ENCODE results near the gene CYB561D2. TPM values are rescaled to one million over a fixed set of nuclear protein-coding genes. Genes with fewer than 3 reads are reported as not detected.
A peak's percentile ranks its signal among the peaks of the same experiment; 100 is the strongest.

CYB561D2 gene
- total and polyA plus RNA-seq, 2 of the 13 experiments (the other 11 are each of a cell fraction or from before 2014, with no cell fraction given) = 11.1 to 17.2 TPM

DNA sequence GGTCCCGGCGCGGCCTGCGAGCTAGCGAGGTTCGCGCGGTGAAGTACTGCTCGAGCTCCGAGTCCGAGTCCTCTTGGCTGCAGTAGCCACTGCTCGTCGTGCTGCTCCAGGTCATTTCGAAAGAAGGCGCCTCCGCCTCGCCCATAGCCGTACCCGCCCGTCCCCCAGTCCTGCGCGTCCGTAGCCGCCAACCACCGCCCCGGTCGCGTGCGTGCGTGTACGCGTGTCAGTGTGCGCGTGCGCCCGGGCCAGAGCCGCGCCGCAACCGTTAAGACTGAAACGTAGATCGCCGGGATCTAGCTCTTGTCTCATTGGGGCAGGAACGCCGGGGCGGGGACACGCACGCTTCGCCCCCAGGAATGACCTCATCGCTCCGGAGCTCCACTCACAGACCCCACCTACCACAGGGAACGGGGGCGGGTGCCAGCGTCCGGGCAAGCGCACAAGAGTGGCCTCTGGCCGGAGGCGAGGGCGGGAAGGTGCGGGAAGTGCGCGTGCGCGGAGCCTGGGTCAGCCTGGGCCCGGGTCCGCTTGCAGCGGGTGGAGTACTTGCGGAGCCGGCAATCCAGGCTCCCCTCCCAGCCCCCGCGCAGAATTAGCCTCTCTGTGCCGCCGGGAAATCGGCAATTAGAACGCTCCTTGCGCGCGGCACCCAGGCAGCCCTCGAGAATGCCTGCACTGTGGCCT lies 13.3 kb upstream of the CYB561D2 start (continued):
- TF ChIP-seq, protein P1, sequence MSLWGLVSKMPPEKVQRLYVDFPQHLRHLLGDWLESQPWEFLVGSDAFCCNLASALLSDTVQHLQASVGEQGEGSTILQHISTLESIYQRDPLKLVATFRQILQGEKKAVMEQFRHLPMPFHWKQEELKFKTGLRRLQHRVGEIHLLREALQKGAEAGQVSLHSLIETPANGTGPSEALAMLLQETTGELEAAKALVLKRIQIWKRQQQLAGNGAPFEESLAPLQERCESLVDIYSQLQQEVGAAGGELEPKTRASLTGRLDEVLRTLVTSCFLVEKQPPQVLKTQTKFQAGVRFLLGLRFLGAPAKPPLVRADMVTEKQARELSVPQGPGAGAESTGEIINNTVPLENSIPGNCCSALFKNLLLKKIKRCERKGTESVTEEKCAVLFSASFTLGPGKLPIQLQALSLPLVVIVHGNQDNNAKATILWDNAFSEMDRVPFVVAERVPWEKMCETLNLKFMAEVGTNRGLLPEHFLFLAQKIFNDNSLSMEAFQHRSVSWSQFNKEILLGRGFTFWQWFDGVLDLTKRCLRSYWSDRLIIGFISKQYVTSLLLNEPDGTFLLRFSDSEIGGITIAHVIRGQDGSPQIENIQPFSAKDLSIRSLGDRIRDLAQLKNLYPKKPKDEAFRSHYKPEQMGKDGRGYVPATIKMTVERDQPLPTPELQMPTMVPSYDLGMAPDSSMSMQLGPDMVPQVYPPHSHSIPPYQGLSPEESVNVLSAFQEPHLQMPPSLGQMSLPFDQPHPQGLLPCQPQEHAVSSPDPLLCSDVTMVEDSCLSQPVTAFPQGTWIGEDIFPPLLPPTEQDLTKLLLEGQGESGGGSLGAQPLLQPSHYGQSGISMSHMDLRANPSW (CRISPR knock-in tag; IDR thresholded peaks at IDR 0.05; ENCODE audit: borderline replicate concordance) = peak; percentile 81; the same call in 1 of the 2 replicates
- TF ChIP-seq, protein P2, sequence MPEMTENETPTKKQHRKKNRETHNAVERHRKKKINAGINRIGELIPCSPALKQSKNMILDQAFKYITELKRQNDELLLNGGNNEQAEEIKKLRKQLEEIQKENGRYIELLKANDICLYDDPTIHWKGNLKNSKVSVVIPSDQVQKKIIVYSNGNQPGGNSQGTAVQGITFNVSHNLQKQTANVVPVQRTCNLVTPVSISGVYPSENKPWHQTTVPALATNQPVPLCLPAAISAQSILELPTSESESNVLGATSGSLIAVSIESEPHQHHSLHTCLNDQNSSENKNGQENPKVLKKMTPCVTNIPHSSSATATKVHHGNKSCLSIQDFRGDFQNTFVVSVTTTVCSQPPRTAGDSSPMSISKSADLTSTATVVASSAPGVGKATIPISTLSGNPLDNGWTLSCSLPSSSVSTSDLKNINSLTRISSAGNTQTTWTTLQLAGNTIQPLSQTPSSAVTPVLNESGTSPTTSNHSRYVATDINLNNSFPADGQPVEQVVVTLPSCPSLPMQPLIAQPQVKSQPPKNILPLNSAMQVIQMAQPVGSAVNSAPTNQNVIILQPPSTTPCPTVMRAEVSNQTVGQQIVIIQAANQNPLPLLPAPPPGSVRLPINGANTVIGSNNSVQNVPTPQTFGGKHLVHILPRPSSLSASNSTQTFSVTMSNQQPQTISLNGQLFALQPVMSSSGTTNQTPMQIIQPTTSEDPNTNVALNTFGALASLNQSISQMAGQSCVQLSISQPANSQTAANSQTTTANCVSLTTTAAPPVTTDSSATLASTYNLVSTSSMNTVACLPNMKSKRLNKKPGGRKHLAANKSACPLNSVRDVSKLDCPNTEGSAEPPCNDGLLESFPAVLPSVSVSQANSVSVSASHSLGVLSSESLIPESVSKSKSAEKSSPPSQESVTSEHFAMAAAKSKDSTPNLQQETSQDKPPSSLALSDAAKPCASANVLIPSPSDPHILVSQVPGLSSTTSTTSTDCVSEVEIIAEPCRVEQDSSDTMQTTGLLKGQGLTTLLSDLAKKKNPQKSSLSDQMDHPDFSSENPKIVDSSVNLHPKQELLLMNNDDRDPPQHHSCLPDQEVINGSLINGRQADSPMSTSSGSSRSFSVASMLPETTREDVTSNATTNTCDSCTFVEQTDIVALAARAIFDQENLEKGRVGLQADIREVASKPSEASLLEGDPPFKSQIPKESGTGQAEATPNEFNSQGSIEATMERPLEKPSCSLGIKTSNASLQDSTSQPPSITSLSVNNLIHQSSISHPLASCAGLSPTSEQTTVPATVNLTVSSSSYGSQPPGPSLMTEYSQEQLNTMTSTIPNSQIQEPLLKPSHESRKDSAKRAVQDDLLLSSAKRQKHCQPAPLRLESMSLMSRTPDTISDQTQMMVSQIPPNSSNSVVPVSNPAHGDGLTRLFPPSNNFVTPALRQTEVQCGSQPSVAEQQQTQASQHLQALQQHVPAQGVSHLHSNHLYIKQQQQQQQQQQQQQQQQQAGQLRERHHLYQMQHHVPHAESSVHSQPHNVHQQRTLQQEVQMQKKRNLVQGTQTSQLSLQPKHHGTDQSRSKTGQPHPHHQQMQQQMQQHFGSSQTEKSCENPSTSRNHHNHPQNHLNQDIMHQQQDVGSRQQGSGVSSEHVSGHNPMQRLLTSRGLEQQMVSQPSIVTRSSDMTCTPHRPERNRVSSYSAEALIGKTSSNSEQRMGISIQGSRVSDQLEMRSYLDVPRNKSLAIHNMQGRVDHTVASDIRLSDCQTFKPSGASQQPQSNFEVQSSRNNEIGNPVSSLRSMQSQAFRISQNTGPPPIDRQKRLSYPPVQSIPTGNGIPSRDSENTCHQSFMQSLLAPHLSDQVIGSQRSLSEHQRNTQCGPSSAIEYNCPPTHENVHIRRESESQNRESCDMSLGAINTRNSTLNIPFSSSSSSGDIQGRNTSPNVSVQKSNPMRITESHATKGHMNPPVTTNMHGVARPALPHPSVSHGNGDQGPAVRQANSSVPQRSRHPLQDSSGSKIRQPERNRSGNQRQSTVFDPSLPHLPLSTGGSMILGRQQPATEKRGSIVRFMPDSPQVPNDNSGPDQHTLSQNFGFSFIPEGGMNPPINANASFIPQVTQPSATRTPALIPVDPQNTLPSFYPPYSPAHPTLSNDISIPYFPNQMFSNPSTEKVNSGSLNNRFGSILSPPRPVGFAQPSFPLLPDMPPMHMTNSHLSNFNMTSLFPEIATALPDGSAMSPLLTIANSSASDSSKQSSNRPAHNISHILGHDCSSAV (CRISPR knock-in tag; IDR thresholded peaks at IDR 0.05; ENCODE audit: borderline replicate concordance) = 0 out of 2 replicates have a peak, but pooled peaks have one; percentile 89
- TF ChIP-seq, protein P3, sequence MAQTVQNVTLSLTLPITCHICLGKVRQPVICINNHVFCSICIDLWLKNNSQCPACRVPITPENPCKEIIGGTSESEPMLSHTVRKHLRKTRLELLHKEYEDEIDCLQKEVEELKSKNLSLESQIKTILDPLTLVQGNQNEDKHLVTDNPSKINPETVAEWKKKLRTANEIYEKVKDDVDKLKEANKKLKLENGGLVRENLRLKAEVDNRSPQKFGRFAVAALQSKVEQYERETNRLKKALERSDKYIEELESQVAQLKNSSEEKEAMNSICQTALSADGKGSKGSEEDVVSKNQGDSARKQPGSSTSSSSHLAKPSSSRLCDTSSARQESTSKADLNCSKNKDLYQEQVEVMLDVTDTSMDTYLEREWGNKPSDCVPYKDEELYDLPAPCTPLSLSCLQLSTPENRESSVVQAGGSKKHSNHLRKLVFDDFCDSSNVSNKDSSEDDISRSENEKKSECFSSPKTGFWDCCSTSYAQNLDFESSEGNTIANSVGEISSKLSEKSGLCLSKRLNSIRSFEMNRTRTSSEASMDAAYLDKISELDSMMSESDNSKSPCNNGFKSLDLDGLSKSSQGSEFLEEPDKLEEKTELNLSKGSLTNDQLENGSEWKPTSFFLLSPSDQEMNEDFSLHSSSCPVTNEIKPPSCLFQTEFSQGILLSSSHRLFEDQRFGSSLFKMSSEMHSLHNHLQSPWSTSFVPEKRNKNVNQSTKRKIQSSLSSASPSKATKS (CRISPR knock-in tag; IDR thresholded peaks at IDR 0.05) = no peak
- TF ChIP-seq, protein P4, sequence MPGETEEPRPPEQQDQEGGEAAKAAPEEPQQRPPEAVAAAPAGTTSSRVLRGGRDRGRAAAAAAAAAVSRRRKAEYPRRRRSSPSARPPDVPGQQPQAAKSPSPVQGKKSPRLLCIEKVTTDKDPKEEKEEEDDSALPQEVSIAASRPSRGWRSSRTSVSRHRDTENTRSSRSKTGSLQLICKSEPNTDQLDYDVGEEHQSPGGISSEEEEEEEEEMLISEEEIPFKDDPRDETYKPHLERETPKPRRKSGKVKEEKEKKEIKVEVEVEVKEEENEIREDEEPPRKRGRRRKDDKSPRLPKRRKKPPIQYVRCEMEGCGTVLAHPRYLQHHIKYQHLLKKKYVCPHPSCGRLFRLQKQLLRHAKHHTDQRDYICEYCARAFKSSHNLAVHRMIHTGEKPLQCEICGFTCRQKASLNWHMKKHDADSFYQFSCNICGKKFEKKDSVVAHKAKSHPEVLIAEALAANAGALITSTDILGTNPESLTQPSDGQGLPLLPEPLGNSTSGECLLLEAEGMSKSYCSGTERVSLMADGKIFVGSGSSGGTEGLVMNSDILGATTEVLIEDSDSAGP (CRISPR knock-in tag; IDR thresholded peaks at IDR 0.05; ENCODE audit: borderline replicate concordance) = peak; percentile 89
- TF ChIP-seq SAFB2 (CRISPR knock-in tag; IDR thresholded peaks at IDR 0.05; ENCODE audit: borderline replicate concordance, low read depth) (peak; percentile 66; the same call in 1 of the 2 replicates), ZNF841 (CRISPR knock-in tag; IDR thresholded peaks at IDR 0.05; ENCODE audit: borderline replicate concordance) (peak; percentile 88), SMYD3 (CRISPR knock-in tag; IDR thresholded peaks at IDR 0.05) (peak; percentile 84; the same call in 1 of the 2 replicates), ZNF607 (CRISPR knock-in tag; IDR thresholded peaks at IDR 0.05; ENCODE audit: borderline replicate concordance) (peak; percentile 78), ZNF558 (CRISPR knock-in tag; IDR thresholded peaks at IDR 0.05; ENCODE audit: borderline replicate concordance) (peak; percentile 60; the same call in 1 of the 2 replicates), RBFOX2 (IDR thresholded peaks at IDR 0.05; ENCODE audit: low read depth, low read length) (peak; percentile 94)
- TF ChIP-seq, protein P5, sequence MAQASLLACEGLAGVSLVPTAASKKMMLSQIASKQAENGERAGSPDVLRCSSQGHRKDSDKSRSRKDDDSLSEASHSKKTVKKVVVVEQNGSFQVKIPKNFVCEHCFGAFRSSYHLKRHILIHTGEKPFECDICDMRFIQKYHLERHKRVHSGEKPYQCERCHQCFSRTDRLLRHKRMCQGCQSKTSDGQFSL (CRISPR knock-in tag; IDR thresholded peaks at IDR 0.05) = no peak
